Smooth muscle cell (in vitro differentiated cells): ENCODE data around the gene ST3GAL6. TPM values are rescaled to one million over a fixed set of nuclear protein-coding genes. Genes with fewer than 3 reads are reported as not detected.
A peak's percentile ranks its signal among the peaks of the same experiment; 100 is the strongest.

Experiments
- DNase-seq: peaks from one replicate; lab custom pipeline; 2025; ENCODE audit not compliant: unreplicated experiment; lab: John Stamatoyannopoulos, UW
- H2AFZ ChIP-seq: fragments of 200-600 bp; sonication (generic); 2 replicates; pipeline ENCODE4 v1.6.0; 2016; ENCODE audit warnings: antibody characterized with exemption, low read depth, mild to moderate bottlenecking
- H3F3A ChIP-seq: fragments of 200-600 bp; sonication (generic); 2 replicates; pipeline ENCODE4 v1.6.0; 2017; ENCODE audit warnings: antibody characterized with exemption, low read depth
- H3K27ac ChIP-seq: fragments of 200-600 bp; sonication (generic); 2 replicates; pipeline ENCODE4 v1.5.1; 2016; ENCODE audit warnings: low read depth, mild to moderate bottlenecking
- H3K27me3 ChIP-seq: fragments of 200-600 bp; sonication (generic); 2 replicates; pipeline ENCODE4 v1.6.1; 2016; ENCODE audit warnings: low read depth, mild to moderate bottlenecking
- H3K36me3 ChIP-seq: fragments of 200-600 bp; sonication (generic); 2 replicates; pipeline ENCODE4 v1.5.1; 2016; ENCODE audit warnings: low read depth
- H3K4me1 ChIP-seq: fragments of 200-600 bp; sonication (generic); 2 replicates; pipeline ENCODE4 v1.5.1; 2016; ENCODE audit warnings: low read depth
- H3K4me2 ChIP-seq: fragments of 200-600 bp; sonication (generic); 2 replicates; pipeline ENCODE4 v1.6.0; 2016; ENCODE audit warnings: mild to moderate bottlenecking
- H3K4me3 ChIP-seq: fragments of 200-600 bp; sonication (generic); 2 replicates; pipeline ENCODE4 v1.5.1; 2016; ENCODE audit warnings: mild to moderate bottlenecking
- H3K79me2 ChIP-seq: fragments of 200-600 bp; sonication (generic); 2 replicates; pipeline ENCODE4 v1.6.0; 2016; ENCODE audit warnings: low read depth, mild to moderate bottlenecking
- H3K9ac ChIP-seq: fragments of 200-600 bp; sonication (generic); 2 replicates; pipeline ENCODE4 v1.6.0; 2016; ENCODE audit warnings: low read depth
- H3K9me3 ChIP-seq: fragments of 200-600 bp; sonication (generic); replicated peaks from 2 replicates; pipeline ENCODE4 v1.5.1; 2016; ENCODE audit warnings: low read depth
- H4K20me1 ChIP-seq: fragments of 200-600 bp; sonication (generic); 2 replicates; pipeline ENCODE4 v1.6.0; 2016; ENCODE audit warnings: low read depth
- CTCF ChIP-seq: fragments of 200-600 bp; sonication (generic); IDR thresholded peaks from 2 replicates; pipeline ENCODE4 v1.5.1; 2017; ENCODE audit warnings: borderline replicate concordance, mild to moderate bottlenecking, antibody characterized with exemption; ENCODE audit not compliant: insufficient read depth, poor library complexity, severe bottlenecking
- WGBS: methylation state at CpG from one replicate; pipeline ENCODE4 v1.1.7; 2016; ENCODE audit warnings: low lambda C conversion rate; 5-methylcytosine and 5-hydroxymethylcytosine counted together
- polyA plus RNA-seq: library from polyadenylated mRNA; unstranded; fragments of >200 nt; fragmentation: Nextera tagmentation; extraction: Ambion mirVana; gene quantifications from 2 replicates; pipeline ENCODE4 v1.2.1, GENCODE V29; 2016
- total RNA-seq: library from RNA; depleted of rRNA; stranded (reverse); fragments of >200 nt; gene quantifications from 2 replicates; pipeline ENCODE4 v1.2.3, GENCODE V29; 2014

Gene ST3GAL6
- total and polyA plus RNA-seq, 2 experiments from 2014 or later, result 19.4 to 40.7 TPM

GRCh38 chr3:98744283-98744682 lies 18.9 kb upstream of the ST3GAL6 start:
- TF ChIP-seq CTCF, result no peak
- Histone ChIP-seq H3K4me1 (peaks cover 28% of the 10 kb centered on the region), H3K4me2 (no peak overlapping the region)

DNA sequence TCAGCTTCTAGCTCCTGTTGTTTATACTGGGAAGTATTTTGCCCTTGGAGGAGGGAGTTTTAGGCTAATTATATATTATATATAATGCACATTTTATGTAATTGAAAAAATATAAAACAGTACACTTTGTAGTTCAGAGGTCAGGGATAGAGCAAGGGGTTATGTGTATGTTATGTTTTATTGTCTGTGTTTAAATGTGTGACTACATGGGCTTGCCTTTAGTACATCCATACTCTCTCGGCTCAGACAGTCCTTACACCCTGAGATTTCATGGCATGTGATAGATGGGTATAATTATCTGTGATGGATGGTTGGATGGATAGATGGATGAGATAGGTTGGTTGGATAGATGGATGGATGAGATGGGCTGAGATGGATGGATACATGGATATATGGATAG lies 17.4 kb upstream of the ST3GAL6 start:
- no peak for DNase-seq
- Histone ChIP-seq H3K27ac (no peak overlapping the region), H3K9me3 (no peaks in the 10 kb centered on the region), H3K4me3 (no peak overlapping the region), H2AFZ (no peak overlapping the region), H3K4me1 (peaks cover 22% of the 10 kb centered on the region), H3K79me2 (peaks cover 85% of the 10 kb centered on the region), H3K27me3 (no peaks in the 10 kb centered on the region), H3K9ac (no peak overlapping the region), H3F3A (no peaks in the 10 kb centered on the region), H4K20me1 (peaks cover 4% of the 10 kb centered on the region), H3K4me2 (peak overlapping the region; percentile 45), H3K36me3 (no peaks in the 10 kb centered on the region)
- whole genome bisulfite sequencing, result 83% methylated on average over 1 of the region's 1 CpG
- TF ChIP-seq CTCF, result no peak

More at GRCh38 chr3:98744283-98744682, 18.9 kb upstream of the ST3GAL6 start:
- Histone ChIP-seq H3K4me3 (no peak overlapping the region), H3K27me3 (no peaks in the 10 kb centered on the region), H3K9me3 (no peaks in the 10 kb centered on the region), H3K9ac (no peak overlapping the region), H4K20me1 (no peaks in the 10 kb centered on the region), H3K79me2 (peaks cover 85% of the 10 kb centered on the region), H3K27ac (no peak overlapping the region), H2AFZ (no peak overlapping the region), H3K36me3 (no peaks in the 10 kb centered on the region), H3F3A (no peaks in the 10 kb centered on the region)
- DNase-seq, result no peak

GRCh38 chr3:98746122-98746521 lies 17.0 kb upstream of the ST3GAL6 start:
- Histone ChIP-seq H3K9me3 (no peaks in the 10 kb centered on the region), H3K4me1 (peaks cover 22% of the 10 kb centered on the region), H3K4me3 (no peak overlapping the region), H3F3A (no peaks in the 10 kb centered on the region), H4K20me1 (peaks cover 7% of the 10 kb centered on the region), H2AFZ (no peak overlapping the region), H3K4me2 (peak overlapping the region; percentile 45), H3K36me3 (no peaks in the 10 kb centered on the region), H3K79me2 (peaks cover 87% of the 10 kb centered on the region), H3K27ac (no peak overlapping the region), H3K9ac (no peak overlapping the region), H3K27me3 (no peaks in the 10 kb centered on the region)
- no peak for TF ChIP-seq CTCF
- DNase-seq, result no peak
- 82% methylated on average over 4 of the region's 4 CpGs for WGBS

- no peak for DNase-seq
- Histone ChIP-seq H3K4me3 (no peak overlapping the region), H3K9me3 (no peaks in the 10 kb centered on the region), H2AFZ (no peak overlapping the region), H3K27me3 (no peaks in the 10 kb centered on the region), H3K9ac (no peak overlapping the region), H3K27ac (no peak overlapping the region), H3K36me3 (no peaks in the 10 kb centered on the region), H3K79me2 (peaks cover 91% of the 10 kb centered on the region), H3K4me2 (peak overlapping the region; percentile 15), H4K20me1 (peaks cover 7% of the 10 kb centered on the region), H3F3A (no peaks in the 10 kb centered on the region), H3K4me1 (peaks cover 17% of the 10 kb centered on the region)
- TF ChIP-seq CTCF, result no peak
- 44% methylated on average over 4 of the region's 4 CpGs for WGBS
Observed at GRCh38 chr3:98746882-98747281, 16.3 kb upstream of the ST3GAL6 start.
